Stimulated activated CD4-positive, alpha-beta T cell treated with anti-CD3 and anti-CD28 coated beads, Interleukin-12 subunit alpha, Interleukin-12 subunit beta, amount 100 ng/mL, for 4 hours (primary cell): ENCODE data around the gene ATP7A.
"Not testable (repeated sequence)": the region's sequence is repeated elsewhere in the genome, so short reads cannot be mapped to it uniquely, and the experiment has no call there.

Source experiments
- DNase-seq: peaks from one replicate; pipeline ENCODE4 v3.0.0-alpha.2; 2020

Gene ATP7A

GRCh38 chrX:77910108-77910840 lies at the start of gene ATP7A:
Gene ATP7A (plus strand): TSS chrX:77910693. CDS start chrX:77971642, 60,949 bp downstream.
- DNase-seq = peak; percentile 79

GRCh38 chrX:77875372-77875771 lies 35.1 kb upstream of the ATP7A start:
- no peak for DNase-seq

- not testable (repeated sequence) for DNase-seq
Observed at GRCh38 chrX:77881418-77881817, 29.1 kb upstream of the ATP7A start.

GRCh38 chrX:77892887-77893286 lies 17.6 kb upstream of the ATP7A start:
- no peak for DNase-seq

- no peak for DNase-seq
Observed at GRCh38 chrX:77893713-77894112, 16.8 kb upstream of the ATP7A start.

GRCh38 chrX:77894921-77895886 lies 15.3 kb upstream of the ATP7A start, which contains the start of gene MAGT1:
Gene MAGT1 (minus strand): TSS chrX:77895435. CDS start chrX:77895410, 25 bp downstream.
- DNase-seq = peak; percentile 72

- peak; percentile 7 for DNase-seq
Observed at GRCh38 chrX:77899081-77899828, 11.2 kb upstream of the ATP7A start, which contains the start of gene COX7B. Gene COX7B (plus strand): TSS chrX:77899468. CDS start chrX:77899554, 86 bp downstream.

- DNase-seq = no peak
Observed at GRCh38 chrX:77900688-77901087, 9.8 kb upstream of the ATP7A start.

- no peak for DNase-seq
Observed at GRCh38 chrX:77901506-77901905, 9.0 kb upstream of the ATP7A start.

- DNase-seq = no peak
Observed at GRCh38 chrX:77917294-77917933, 6.9 kb downstream of the ATP7A start.

- no peak for DNase-seq
Observed at GRCh38 chrX:77918568-77918967, 8.1 kb downstream of the ATP7A start.

GRCh38 chrX:77919370-77919769 lies 8.9 kb downstream of the ATP7A start:
- DNase-seq = not testable (repeated sequence)

- no peak for DNase-seq
Observed at GRCh38 chrX:77922787-77923186, 12.3 kb downstream of the ATP7A start.

GRCh38 chrX:77924320-77924859 lies 13.9 kb downstream of the ATP7A start:
- no peak for DNase-seq

GRCh38 chrX:77925764-77926163 lies 15.3 kb downstream of the ATP7A start:
- DNase-seq = no peak

GRCh38 chrX:77930581-77930980 lies 20.1 kb downstream of the ATP7A start:
- DNase-seq = no peak

GRCh38 chrX:77935886-77936285 lies 25.4 kb downstream of the ATP7A start:
- DNase-seq = no peak

- DNase-seq = no peak
Observed at GRCh38 chrX:77936299-77936698, 25.8 kb downstream of the ATP7A start.

- no peak for DNase-seq
Observed at GRCh38 chrX:77937291-77937690, 26.8 kb downstream of the ATP7A start.

- no peak for DNase-seq
Observed at GRCh38 chrX:77938083-77938680, 27.7 kb downstream of the ATP7A start.

GRCh38 chrX:77945031-77945430 lies 34.5 kb downstream of the ATP7A start:
- DNase-seq = not testable (repeated sequence)
